ENCODE results near the gene SERPINA4.

GRCh38 chr14:94544726-94545125 lies 16.5 kb upstream of the SERPINA4 start:
- TF ChIP-seq CTCF (IDR thresholded peaks at IDR 0.05) = no peak
- TF ChIP-seq EZH2 (IDR thresholded peaks at IDR 0.05) = no peak

Data from neural progenitor cell (in vitro differentiated cells).